Endothelial cell of umbilical vein (primary cell): Measurements from ENCODE around the gene STARD5. TPM values are rescaled to one million over a fixed set of nuclear protein-coding genes. Genes with fewer than 3 reads are reported as not detected.

Experiments
- BruUV-seq: library from RNA; stranded (reverse); fragments of 400-500 nt; replicated peaks from 2 replicates; lab custom pipeline; 2021; lab: Mats Ljungman, UMichigan
- CTCF ChIA-PET: fragments of 300-600, 350-600 bp; sonication (Branson Sonifier 250); formaldehyde crosslinking; loops from one replicate; lab custom pipeline; 2021; ENCODE audit warnings: antibody characterized with exemption, inconsistent platforms; lab: Charles Lee
- POLR2A ChIA-PET: fragments of 300-600, 350-600 bp; sonication (Branson Sonifier 250); formaldehyde crosslinking; loops from one replicate; lab custom pipeline; 2021; ENCODE audit warnings: antibody characterized with exemption, inconsistent platforms; lab: Charles Lee
- DNase-seq: peaks from one replicate; pipeline ENCODE4 v3.0.0-alpha.2; 2011; ENCODE audit warnings: low read depth, low spot score
- FAIRE-seq: peaks from 2 replicates; lab custom pipeline; 2011; peaks lifted over from hg19 to GRCh38; lab: Jason Lieb, UNC
- H2AFZ ChIP-seq: 2 replicates; pipeline ENCODE4 v1.6.0; 2012; ENCODE audit warnings: low read depth, low read length, control low read depth, inconsistent platforms
- H3K27ac ChIP-seq: 2 replicates; pipeline ENCODE4 v1.5.1; 2011; ENCODE audit warnings: low read depth, mild to moderate bottlenecking, control low read depth, low read length, moderate library complexity; ENCODE audit not compliant: insufficient read depth
- H3K27me3 ChIP-seq, 2 experiments: 2 replicates each; pipeline versions ENCODE4 v1.6.0 to v1.6.1; 2011; ENCODE audit warnings: low read length in 2 of 2, mixed read lengths in 1 of 2; ENCODE audit not compliant: control insufficient read depth in 2 of 2, insufficient read depth in 2 of 2
- H3K36me3 ChIP-seq, 2 experiments: 2 replicates in 1 of 2; 3 replicates in 1 of 2; pipeline ENCODE4 v1.5.1; 2011; ENCODE audit warnings: low read length in 2 of 2, mild to moderate bottlenecking in 1 of 2, moderate library complexity in 1 of 2; ENCODE audit not compliant: control insufficient read depth in 2 of 2, insufficient read depth in 2 of 2; ENCODE audit errors: extremely low read depth in 1 of 2
- H3K4me1 ChIP-seq: 3 replicates; pipeline ENCODE4 v1.5.1; 2011; ENCODE audit warnings: mild to moderate bottlenecking, low read length; ENCODE audit not compliant: control insufficient read depth, insufficient read depth; ENCODE audit errors: extremely low read depth
- H3K4me2 ChIP-seq: 2 replicates; pipeline ENCODE4 v1.6.1; 2011; ENCODE audit warnings: low read length, control low read depth, mixed read lengths; ENCODE audit not compliant: insufficient read depth
- H3K4me3 ChIP-seq, 3 experiments: fragments of 200-600 bp in 1 of 3; sonication (generic), shearing (Covaris generic) in 1 of 3; replicated peaks in 1 of 3; 2 replicates each; pipeline ENCODE4 v1.5.1; 2011 to 2016; ENCODE audit warnings: control low read depth in 3 of 3, low read length in 3 of 3, mild to moderate bottlenecking in 2 of 3, inconsistent platforms in 1 of 3, low read depth in 1 of 3, moderate library complexity in 1 of 3; ENCODE audit not compliant: insufficient read depth in 1 of 3
- H3K79me2 ChIP-seq: 2 replicates; pipeline ENCODE4 v1.6.0; 2012; ENCODE audit warnings: low read length, inconsistent platforms; ENCODE audit not compliant: control insufficient read depth, insufficient read depth
- H3K9ac ChIP-seq: replicated peaks from 2 replicates; pipeline ENCODE3; 2011; ENCODE audit warnings: low read length, control low read depth; ENCODE audit not compliant: insufficient read depth; ENCODE audit errors: extremely low read depth
- H3K9me1 ChIP-seq: replicated peaks from 3 replicates; pipeline ENCODE4 v1.6.0; 2011; ENCODE audit warnings: mild to moderate bottlenecking, low read length; ENCODE audit not compliant: control insufficient read depth, insufficient read depth; ENCODE audit errors: extremely low read depth
- H3K9me3 ChIP-seq: replicated peaks from 2 replicates; pipeline ENCODE4 v1.5.1; 2012; ENCODE audit warnings: low read length, inconsistent platforms; ENCODE audit not compliant: control insufficient read depth, insufficient read depth
- H4K20me1 ChIP-seq: replicated peaks from 2 replicates; pipeline ENCODE3; 2011; ENCODE audit warnings: mild to moderate bottlenecking, low read length; ENCODE audit not compliant: control insufficient read depth, insufficient read depth; ENCODE audit errors: extremely low read depth
- CTCF ChIP-seq, 2 donors: IDR thresholded peaks; 1 replicate in 1 of 2; 2 replicates in 1 of 2; pipeline ENCODE4 v1.5.1; 2011; ENCODE audit warnings: low read length in 2 of 2, mild to moderate bottlenecking in 2 of 2, moderate library complexity in 2 of 2, control low read depth in 1 of 2, inconsistent platforms in 1 of 2, low read depth in 1 of 2; ENCODE audit not compliant: insufficient read depth in 1 of 2; ENCODE audit errors: extremely low read depth in 1 of 2
- EZH2 ChIP-seq: IDR thresholded peaks from 2 replicates; pipeline ENCODE4 v1.6.1; 2012; ENCODE audit warnings: borderline replicate concordance, low read depth, mild to moderate bottlenecking, moderate library complexity, low read length, inconsistent platforms; ENCODE audit not compliant: severe bottlenecking
- FOS ChIP-seq: IDR thresholded peaks from 2 replicates; pipeline ENCODE4 v1.6.1; 2011; ENCODE audit warnings: mild to moderate bottlenecking, low read length, moderate library complexity, borderline replicate concordance; ENCODE audit not compliant: insufficient read depth
- GATA2 ChIP-seq: IDR thresholded peaks from 2 replicates; pipeline ENCODE4 v1.7.0; 2011; ENCODE audit warnings: low read depth, mild to moderate bottlenecking, moderate library complexity, mixed read lengths, low read length; ENCODE audit not compliant: insufficient read length, insufficient read depth
- JUN ChIP-seq: IDR thresholded peaks from 2 replicates; pipeline ENCODE4 v1.6.1; 2011; ENCODE audit warnings: borderline replicate concordance, low read depth; ENCODE audit not compliant: insufficient read length, insufficient read depth
- MAX ChIP-seq: IDR thresholded peaks from 2 replicates; pipeline ENCODE4 v1.6.1; 2011; ENCODE audit not compliant: insufficient read depth, insufficient read length
- MYC ChIP-seq: IDR thresholded peaks from one replicate; pipeline ENCODE4 v1.6.1; 2011; ENCODE audit warnings: mild to moderate bottlenecking, low read depth, low read length
- POLR2A ChIP-seq: IDR thresholded peaks from 2 replicates; pipeline ENCODE4 v1.6.1; 2012; ENCODE audit warnings: low read depth, mild to moderate bottlenecking, control low read depth, low read length
- POLR2AphosphoS5 ChIP-seq: IDR thresholded peaks from 2 replicates; pipeline ENCODE4 v1.6.1; 2012; ENCODE audit warnings: low read depth, mild to moderate bottlenecking, control low read depth, low read length, moderate library complexity; ENCODE audit not compliant: insufficient read depth
- dilution Hi-C: fragments of 300-500 bp; cut with MboI; formaldehyde crosslinking; loops from one replicate; pipeline ENCODE4 v1.15.0; 2019; ENCODE audit warnings: low sequenced_read_pairs; ENCODE audit not compliant: extremely low pct_ligation_motif_present
- intact Hi-C: fragments of 100-400 bp; cut with micrococcal nuclease; formaldehyde crosslinking; loops from one replicate; pipeline ENCODE4 v1.10.0; 2022
- polyA plus RNA-seq, 4 experiments: library from polyadenylated mRNA; depleted of rRNA in 3 of 4; stranded (reverse) in 3 of 4; unstranded in 1 of 4; fragments of >200 nt; gene quantifications; 2 replicates each; pipeline versions ENCODE4 v1.2.1 to v1.2.3, GENCODE V29; 2011 to 2012; ENCODE audit warnings: missing spikeins in 1 of 4
- total RNA-seq: library from RNA; stranded (reverse); gene quantifications from 2 replicates; pipeline ENCODE4 v1.2.3, GENCODE V29; 2021

The STARD5 gene
- total and polyA plus RNA-seq, 2 donors (not counting 3 experiments of a cell fraction or from before 2014, with no cell fraction given) = 2.2 to 3.0 TPM

- Histone ChIP-seq H3K79me2 (no peaks in the 10 kb centered on the region), H3K9ac (no peak overlapping the region), H3K9me1 (no peaks in the 10 kb centered on the region), H3K4me3 (no peak overlapping the region), H2AFZ (no peak overlapping the region), H3K27me3 (peaks cover 7 to 11% of the 10 kb centered on the region in 2 experiments), H4K20me1 (no peaks in the 10 kb centered on the region), H3K4me2 (no peak overlapping the region), H3K36me3 (no peaks in the 10 kb centered on the region), H3K9me3 (no peaks in the 10 kb centered on the region), H3K4me1 (no peaks in the 10 kb centered on the region), H3K27ac (no peak overlapping the region)
- TF ChIP-seq CTCF (IDR thresholded peaks at IDR 0.05; ENCODE audit: extremely low read depth in 1 of 2, insufficient read depth in 1 of 2, low read depth in 1 of 2, low read length in 2 of 2) (no peak), GATA2 (no peak), POLR2AphosphoS5 (no peak), JUN (no peak), EZH2 (no peak), MAX (no peak), MYC (no peak), POLR2A (no peak), FOS (no peak)
- dilution Hi-C loops (no loop called here), intact Hi-C loops (loop anchor here (10.0 kb wide), 1 partner anchor 772 kb away; the partner anchor contains the start of gene MEX3B)
- DNase-seq = no peak
- ChIA-PET CTCF (interaction anchor here (0.7 to 5.5 kb wide), 5 partner anchors 9 to 165 kb away, joined by 3 to 142 read pairs (median 4); no protein-coding TSS in a partner anchor), POLR2A (no interaction called here)
- no TSS peak for BruUV-seq
- FAIRE-seq = no peak
These were observed 50.7 kb downstream of the STARD5 start for GRCh38 chr15:81273200-81273599.
